GM19193 (cell line): ENCODE data around the gene RHEB.

Experiments used
- POLR2A ChIP-seq: IDR thresholded peaks from 4 replicates; pipeline ENCODE4 v1.6.1; 2011; ENCODE audit not compliant: insufficient read depth, insufficient read length; ENCODE audit errors: extremely low read depth

RHEB gene

GRCh38 chr7:151439855-151440798 lies 79.6 kb downstream of the RHEB start, which contains the start of gene CRYGN:
Gene CRYGN (minus strand): TSS chr7:151440141. CDS start chr7:151439917, 224 bp downstream.
- no peak for TF ChIP-seq POLR2A

- no peak for TF ChIP-seq POLR2A
These were observed 80.7 kb downstream of the RHEB start for GRCh38 chr7:151438864-151439601.

- no peak for TF ChIP-seq POLR2A
These were observed 81.7 kb downstream of the RHEB start for GRCh38 chr7:151437866-151438516.

GRCh38 chr7:151437159-151437553 lies 82.5 kb downstream of the RHEB start:
- TF ChIP-seq POLR2A = no peak

GRCh38 chr7:151436446-151437158 lies 83.1 kb downstream of the RHEB start:
- no peak for TF ChIP-seq POLR2A

- TF ChIP-seq POLR2A = no peak
These were observed 83.7 kb downstream of the RHEB start for GRCh38 chr7:151435971-151436370.

GRCh38 chr7:151435103-151435916 lies 84.4 kb downstream of the RHEB start:
- no peak for TF ChIP-seq POLR2A

- no peak for TF ChIP-seq POLR2A
These were observed 85.1 kb downstream of the RHEB start for GRCh38 chr7:151434549-151434948.

GRCh38 chr7:151433721-151434400 lies 85.8 kb downstream of the RHEB start:
- no peak for TF ChIP-seq POLR2A

- TF ChIP-seq POLR2A = no peak
These were observed 86.8 kb downstream of the RHEB start for GRCh38 chr7:151432658-151433521.

- TF ChIP-seq POLR2A = no peak
These were observed 87.9 kb downstream of the RHEB start for GRCh38 chr7:151431768-151432311.

GRCh38 chr7:151431281-151431767 lies 88.4 kb downstream of the RHEB start:
- TF ChIP-seq POLR2A = no peak
